Regular cardiac myocyte (primary cell): ENCODE measurements around the gene RCVRN. TPM values are rescaled to one million over a fixed set of nuclear protein-coding genes. Genes with fewer than 3 reads are reported as not detected.

Experiments used
- total RNA-seq: library from RNA; depleted of rRNA; stranded (reverse); fragments of >200 nt; gene quantifications from 2 replicates; pipeline ENCODE4 v1.2.3, GENCODE V29; 2014

Gene RCVRN
- not detected in 2 replicates for total RNA-seq

GRCh38 chr17:9905078-9905415 lies at the start of gene RCVRN:
RCVRN (minus strand) TSS chr17:9905271; CDS start chr17:9905180, 91 bp downstream.

Other genes starting within 250 kb of the RCVRN start
- not detected in 2 replicates for gene DHRS7C, start 113.7 kb downstream of the RCVRN start, total RNA-seq
- not detected in 2 replicates for gene GSG1L2, start 83.2 kb downstream of the RCVRN start, total RNA-seq
- not detected in 2 replicates for gene GLP2R, start 79.3 kb downstream of the RCVRN start, total RNA-seq